H9 (cell line): Measurements from ENCODE around the gene FLG. TPM values are rescaled to one million over a fixed set of nuclear protein-coding genes. Genes with fewer than 3 reads are reported as not detected.

ENCODE experiments used
- DNase-seq: peaks from one replicate; pipeline ENCODE4 v3.0.0-alpha.2; 2017
- H2AFZ ChIP-seq: one replicate; pipeline ENCODE4 v1.6.1; 2013; ENCODE audit warnings: mild to moderate bottlenecking, low read length, control low read depth, moderate library complexity
- H2AK5ac ChIP-seq: 2 replicates; pipeline ENCODE4 v1.6.1; 2013; ENCODE audit warnings: low read length, control low read depth, mixed read lengths; ENCODE audit not compliant: insufficient read length
- H2BK120ac ChIP-seq: one replicate; pipeline ENCODE4 v1.6.1; 2013; ENCODE audit warnings: low read depth, mild to moderate bottlenecking, low read length, control low read depth, inconsistent platforms; ENCODE audit not compliant: poor library complexity, severe bottlenecking
- H2BK12ac ChIP-seq: 2 replicates; pipeline ENCODE4 v1.6.1; 2013; ENCODE audit warnings: low read length, control low read depth, mixed read lengths, low read depth; ENCODE audit not compliant: insufficient read length
- H2BK15ac ChIP-seq: 2 replicates; pipeline ENCODE4 v1.6.1; 2013; ENCODE audit warnings: low read depth, low read length, control low read depth
- H2BK20ac ChIP-seq: one replicate; pipeline ENCODE4 v1.6.1; 2013; ENCODE audit warnings: low read depth, mild to moderate bottlenecking, low read length, control low read depth, inconsistent platforms; ENCODE audit not compliant: poor library complexity, severe bottlenecking
- H2BK5ac ChIP-seq: 2 replicates; pipeline ENCODE4 v1.6.1; 2013; ENCODE audit warnings: low read length, control low read depth, mixed read lengths; ENCODE audit not compliant: insufficient read length
- H3K14ac ChIP-seq: 2 replicates; pipeline ENCODE4 v1.6.1; 2013; ENCODE audit warnings: low read length, control low read depth; ENCODE audit not compliant: insufficient read depth
- H3K18ac ChIP-seq: 2 replicates; pipeline ENCODE4 v1.6.1; 2013; ENCODE audit warnings: low read depth, mild to moderate bottlenecking, mixed read lengths, low read length, control low read depth; ENCODE audit not compliant: insufficient read length
- H3K23ac ChIP-seq: 2 replicates; pipeline ENCODE4 v1.6.1; 2013; ENCODE audit warnings: low read length, control low read depth, mixed read lengths, low read depth; ENCODE audit not compliant: insufficient read length
- H3K23me2 ChIP-seq: 2 replicates; pipeline ENCODE4 v1.6.1; 2013; ENCODE audit warnings: low read depth, mild to moderate bottlenecking, mixed read lengths, low read length, control low read depth; ENCODE audit not compliant: insufficient read length, poor library complexity, severe bottlenecking
- H3K27ac ChIP-seq: 2 replicates; pipeline ENCODE4 v1.5.1; 2013; ENCODE audit warnings: low read length, control low read depth, mixed read lengths, low read depth; ENCODE audit not compliant: insufficient read length
- H3K27me3 ChIP-seq: 2 replicates; pipeline ENCODE4 v1.6.1; 2013; ENCODE audit warnings: low read length, control low read depth, inconsistent platforms; ENCODE audit not compliant: insufficient read depth
- H3K4ac ChIP-seq: 2 replicates; pipeline ENCODE4 v1.6.1; 2013; ENCODE audit warnings: low read depth, mild to moderate bottlenecking, control low read depth, inconsistent platforms, low read length, moderate library complexity
- H3K4me1 ChIP-seq: 2 replicates; pipeline ENCODE4 v1.6.1; 2013; ENCODE audit warnings: low read length, control low read depth, inconsistent platforms; ENCODE audit not compliant: insufficient read depth
- H3K4me2 ChIP-seq: 2 replicates; pipeline ENCODE4 v1.6.1; 2013; ENCODE audit warnings: low read length, control low read depth, mixed read lengths; ENCODE audit not compliant: insufficient read length, insufficient read depth
- H3K56ac ChIP-seq: 2 replicates; pipeline ENCODE4 v1.6.1; 2013; ENCODE audit warnings: low read depth, mild to moderate bottlenecking, mixed read lengths, low read length, control low read depth; ENCODE audit not compliant: insufficient read length
- H3K79me1 ChIP-seq: 2 replicates; pipeline ENCODE4 v1.6.1; 2013; ENCODE audit warnings: low read depth, mild to moderate bottlenecking, moderate library complexity, low read length, control low read depth, inconsistent platforms; ENCODE audit not compliant: insufficient read depth, poor library complexity, severe bottlenecking
- H3K79me2 ChIP-seq: 2 replicates; pipeline ENCODE4 v1.6.1; 2013; ENCODE audit warnings: low read length, control low read depth, inconsistent platforms; ENCODE audit not compliant: insufficient read depth
- H3K9ac ChIP-seq: 2 replicates; pipeline ENCODE4 v1.6.1; 2013; ENCODE audit warnings: low read length, control low read depth, mixed read lengths; ENCODE audit not compliant: insufficient read length; ENCODE audit errors: extremely low read depth
- H3K9me3 ChIP-seq: one replicate; pipeline ENCODE4 v1.6.1; 2013; ENCODE audit warnings: low read depth, low read length, inconsistent platforms; ENCODE audit not compliant: control insufficient read depth
- H3T11ph ChIP-seq: one replicate; pipeline ENCODE4 v1.6.1; 2013; ENCODE audit warnings: mild to moderate bottlenecking, low read length, control low read depth, inconsistent platforms
- H4K20me1 ChIP-seq: one replicate; pipeline ENCODE4 v1.6.1; 2013; ENCODE audit not compliant: control insufficient read depth, insufficient read length, insufficient read depth
- H4K5ac ChIP-seq: 2 replicates; pipeline ENCODE4 v1.6.1; 2013; ENCODE audit warnings: low read depth, mild to moderate bottlenecking, mixed read lengths, low read length, control low read depth; ENCODE audit not compliant: insufficient read length
- H4K8ac ChIP-seq: replicated peaks from 2 replicates; pipeline ENCODE4 v1.6.1; 2013; ENCODE audit warnings: low read length, control low read depth, mixed read lengths, low read depth; ENCODE audit not compliant: insufficient read length
- H4K91ac ChIP-seq: 2 replicates; pipeline ENCODE4 v1.6.1; 2013; ENCODE audit warnings: low read depth, mild to moderate bottlenecking, moderate library complexity, mixed read lengths, low read length, control low read depth; ENCODE audit not compliant: insufficient read length
- H3K27ac Mint-ChIP-seq, 3 experiments: 2 replicates in 2 of 3; 3 replicates in 1 of 3; pipeline ENCODE4 v1.8.0; 2020 to 2021; ENCODE audit warnings: mixed read lengths in 3 of 3, mild to moderate bottlenecking in 1 of 3, moderate library complexity in 1 of 3
- H3K27me3 Mint-ChIP-seq: 2 replicates; pipeline ENCODE4 v1.8.0; 2021; ENCODE audit warnings: low read depth, mild to moderate bottlenecking, moderate library complexity, mixed read lengths
- H3K36me3 Mint-ChIP-seq, 3 experiments: 2 replicates in 2 of 3; 3 replicates in 1 of 3; pipeline ENCODE4 v1.8.0; 2020 to 2021; ENCODE audit warnings: low read depth in 3 of 3, mixed read lengths in 3 of 3; ENCODE audit not compliant: insufficient read depth in 1 of 3
- H3K4me1 Mint-ChIP-seq, 2 experiments: 2 replicates each; pipeline ENCODE4 v1.8.0; 2020; ENCODE audit warnings: mixed read lengths in 2 of 2
- H3K4me3 Mint-ChIP-seq, 2 experiments: 2 replicates in 1 of 2; 3 replicates in 1 of 2; pipeline ENCODE4 v1.8.0; 2020 to 2021; ENCODE audit warnings: mild to moderate bottlenecking in 2 of 2, mixed read lengths in 2 of 2, moderate library complexity in 1 of 2
- H3K9me3 Mint-ChIP-seq, 2 experiments: 2 replicates in 1 of 2; 3 replicates in 1 of 2; pipeline ENCODE4 v1.8.0; 2020; ENCODE audit warnings: mild to moderate bottlenecking in 2 of 2, mixed read lengths in 2 of 2, moderate library complexity in 1 of 2
- CTCF ChIP-seq: fragments of 200-600 bp; sonication (generic); conservative IDR thresholded peaks from 3 replicates; pipeline ENCODE4 v1.8.0; 2021; ENCODE audit warnings: antibody characterized with exemption, mild to moderate bottlenecking
- WGBS: extraction: QIAGEN DNeasy Blood & Tissue Kit; methylation state at CpG from one replicate; pipeline ENCODE4 v1.1.7; 2013; ENCODE audit warnings: missing lambda C conversion rate, low lambda C conversion rate, mixed read lengths; ENCODE audit not compliant: insufficient read length; ENCODE audit errors: extremely low coverage; 5-methylcytosine and 5-hydroxymethylcytosine counted together
- total RNA-seq: library from RNA; stranded (reverse); gene quantifications from 2 replicates; pipeline ENCODE4 v1.2.1, GENCODE V29; 2021

Gene FLG
- total RNA-seq, 1 experiment from 2014 or later = not detected

GRCh38 chr1:152348447-152348846, 23.4 kb upstream of the FLG start:
- no peak overlapping the region for H3K4me3 Mint-ChIP-seq
- no peaks in the 10 kb centered on the region for H3K4me1 Mint-ChIP-seq
- no peak for TF ChIP-seq CTCF
- Histone ChIP-seq H3K23ac (no peak overlapping the region), H4K20me1 (no peaks in the 10 kb centered on the region), H3K56ac (no peak overlapping the region), H4K8ac (no peak overlapping the region), H3K4me2 (no peak overlapping the region), H3K4me1 (no peaks in the 10 kb centered on the region), H2BK5ac (no peak overlapping the region), H3K79me1 (no peaks in the 10 kb centered on the region), H3K18ac (no peak overlapping the region), H3T11ph (no peak overlapping the region), H4K5ac (no peak overlapping the region), H3K79me2 (no peaks in the 10 kb centered on the region), H2BK15ac (no peak overlapping the region), H3K9ac (no peak overlapping the region), H2BK12ac (no peak overlapping the region), H2BK120ac (no peak overlapping the region), H2BK20ac (no peak overlapping the region), H3K9me3 (peaks cover 65% of the 10 kb centered on the region), H3K27me3 (no peaks in the 10 kb centered on the region), H3K4ac (no peak overlapping the region), H3K23me2 (no peaks in the 10 kb centered on the region), H2AFZ (no peak overlapping the region), H3K27ac (no peak overlapping the region), H3K14ac (no peak overlapping the region), H2AK5ac (no peak overlapping the region), H4K91ac (no peak overlapping the region)
- H3K27ac Mint-ChIP-seq = no peak overlapping the region
- H3K36me3 Mint-ChIP-seq = peaks cover 0 to 12% (median 7%) of the 10 kb centered on the region in 3 experiments; a peak in 6 of 7 replicates
- no peaks in the 10 kb centered on the region for H3K27me3 Mint-ChIP-seq
- DNase-seq = no peak
- peaks cover 39 to 43% of the 10 kb centered on the region in 2 experiments for H3K9me3 Mint-ChIP-seq
- no CpG with 5 or more reads among the region's 1 CpG for WGBS
